Activated CD4-positive, alpha-beta T cell treated with anti-CD3 and anti-CD28 coated beads for 4 hours (primary cell): ENCODE measurements around the gene IL17RB.

Experiments
- DNase-seq, 2 donors: peaks; one replicate each; pipeline ENCODE4 v3.0.0-alpha.2; 2020

Gene IL17RB, protein sequence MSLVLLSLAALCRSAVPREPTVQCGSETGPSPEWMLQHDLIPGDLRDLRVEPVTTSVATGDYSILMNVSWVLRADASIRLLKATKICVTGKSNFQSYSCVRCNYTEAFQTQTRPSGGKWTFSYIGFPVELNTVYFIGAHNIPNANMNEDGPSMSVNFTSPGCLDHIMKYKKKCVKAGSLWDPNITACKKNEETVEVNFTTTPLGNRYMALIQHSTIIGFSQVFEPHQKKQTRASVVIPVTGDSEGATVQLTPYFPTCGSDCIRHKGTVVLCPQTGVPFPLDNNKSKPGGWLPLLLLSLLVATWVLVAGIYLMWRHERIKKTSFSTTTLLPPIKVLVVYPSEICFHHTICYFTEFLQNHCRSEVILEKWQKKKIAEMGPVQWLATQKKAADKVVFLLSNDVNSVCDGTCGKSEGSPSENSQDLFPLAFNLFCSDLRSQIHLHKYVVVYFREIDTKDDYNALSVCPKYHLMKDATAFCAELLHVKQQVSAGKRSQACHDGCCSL

GRCh38 chr3:53846134-53846850 lies at the start of gene IL17RB, which contains the start of gene CHDH:
TSS of gene IL17RB (plus strand) at chr3:53846568. CDS start at chr3:53846589, 21 bp downstream.
TSS of gene CHDH (minus strand) at chr3:53846419. CDS start at chr3:53824008, 22,411 bp downstream.
- DNase-seq: no peak

- no peak for DNase-seq
Measured at GRCh38 chr3:53798144-53798543, 48.2 kb upstream of the IL17RB start.

DNA sequence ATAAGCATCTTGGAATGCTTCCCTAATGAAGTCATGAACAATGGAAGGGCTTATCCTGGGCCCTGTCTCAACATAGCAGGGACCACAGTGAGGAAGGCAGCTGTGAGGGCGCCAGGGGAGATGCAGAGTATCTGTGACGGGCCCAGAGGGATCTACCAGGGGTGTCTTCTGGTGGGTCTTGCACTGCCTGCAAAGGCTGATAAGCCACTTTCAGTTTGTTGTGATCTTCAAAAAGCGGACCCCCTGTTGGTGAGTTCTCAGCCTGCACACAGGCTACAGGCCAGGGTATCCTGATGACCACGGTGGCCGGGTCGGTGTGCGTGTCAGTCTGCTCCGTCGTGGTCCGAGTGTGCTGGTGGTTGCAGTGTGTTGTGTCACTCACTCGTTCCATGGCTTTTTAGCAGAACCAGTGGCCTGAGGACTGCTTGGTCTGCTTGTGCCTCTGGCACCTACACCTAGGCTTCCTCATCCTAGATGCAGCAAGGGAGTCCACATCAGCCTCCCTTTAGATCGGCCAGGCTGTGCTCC lies 47.0 kb upstream of the IL17RB start:
- no peak for DNase-seq

- no peak for DNase-seq
Measured at GRCh38 chr3:53800041-53800906, 46.1 kb upstream of the IL17RB start.

DNA sequence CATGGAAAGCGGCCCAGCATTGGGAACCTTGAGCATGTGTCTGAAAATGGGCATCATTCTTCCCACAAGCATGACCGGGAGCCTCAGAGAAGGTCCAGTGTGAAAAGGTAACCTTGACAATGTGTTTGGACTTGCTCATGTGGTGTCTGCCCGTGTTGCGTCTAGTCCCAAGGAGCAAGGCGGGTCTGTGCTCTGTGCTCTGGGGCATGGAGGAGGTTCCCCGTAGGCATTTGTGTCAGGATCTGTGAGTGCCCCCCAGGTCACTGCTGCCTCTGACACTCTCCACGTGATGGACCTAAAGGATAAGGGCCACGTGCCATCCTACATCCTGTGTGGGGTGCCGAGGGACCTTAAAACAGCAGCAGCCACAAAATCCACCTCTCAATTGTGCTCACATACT lies 45.0 kb upstream of the IL17RB start:
- no peak for DNase-seq

GRCh38 chr3:53802256-53802880 lies 44.0 kb upstream of the IL17RB start:
- DNase-seq: no peak

GRCh38 chr3:53803124-53803815 lies 43.1 kb upstream of the IL17RB start:
- DNase-seq: no peak

DNA sequence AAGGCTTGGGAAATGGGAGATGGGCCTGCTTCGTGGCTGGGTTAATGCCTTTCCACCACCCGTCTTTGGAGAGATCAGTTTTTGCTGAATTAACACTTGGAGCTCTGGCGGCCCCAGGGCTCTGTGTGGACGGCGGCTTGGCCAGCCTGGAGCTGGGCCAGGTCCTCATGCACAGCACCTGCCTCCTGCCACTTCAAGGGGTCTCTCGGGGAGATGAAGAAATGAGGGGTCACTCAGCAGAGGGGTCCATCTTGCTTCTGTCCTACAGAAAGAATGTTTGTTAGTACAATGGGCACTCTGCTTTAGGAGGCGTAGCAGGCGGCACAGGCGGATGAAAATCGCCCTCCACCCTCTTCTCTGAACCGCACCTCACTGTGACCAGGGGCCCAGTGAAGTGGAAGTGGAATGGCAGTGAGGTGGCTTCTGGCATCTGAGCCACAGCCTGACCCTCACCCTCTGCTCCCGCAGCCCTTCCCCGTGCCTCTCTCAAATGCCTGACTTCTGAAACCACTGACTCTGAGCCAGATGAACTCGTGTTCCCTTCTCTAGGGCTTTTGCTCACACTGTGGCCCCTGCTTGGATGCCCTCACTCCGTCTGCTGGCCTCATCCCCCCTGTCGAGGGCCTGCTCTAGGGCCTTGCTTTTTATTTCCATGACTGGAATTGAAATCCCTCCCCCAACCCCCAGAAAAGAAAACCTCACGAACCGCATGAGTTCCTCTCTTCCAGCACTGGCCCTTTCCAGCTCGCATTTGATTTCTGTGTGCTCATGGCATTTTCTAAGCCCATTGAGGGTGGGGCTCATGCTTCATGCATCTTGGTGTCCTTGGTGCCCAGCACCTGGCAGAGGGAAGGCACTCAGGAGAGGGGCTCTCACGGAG lies 42.3 kb upstream of the IL17RB start:
- no peak for DNase-seq

DNA sequence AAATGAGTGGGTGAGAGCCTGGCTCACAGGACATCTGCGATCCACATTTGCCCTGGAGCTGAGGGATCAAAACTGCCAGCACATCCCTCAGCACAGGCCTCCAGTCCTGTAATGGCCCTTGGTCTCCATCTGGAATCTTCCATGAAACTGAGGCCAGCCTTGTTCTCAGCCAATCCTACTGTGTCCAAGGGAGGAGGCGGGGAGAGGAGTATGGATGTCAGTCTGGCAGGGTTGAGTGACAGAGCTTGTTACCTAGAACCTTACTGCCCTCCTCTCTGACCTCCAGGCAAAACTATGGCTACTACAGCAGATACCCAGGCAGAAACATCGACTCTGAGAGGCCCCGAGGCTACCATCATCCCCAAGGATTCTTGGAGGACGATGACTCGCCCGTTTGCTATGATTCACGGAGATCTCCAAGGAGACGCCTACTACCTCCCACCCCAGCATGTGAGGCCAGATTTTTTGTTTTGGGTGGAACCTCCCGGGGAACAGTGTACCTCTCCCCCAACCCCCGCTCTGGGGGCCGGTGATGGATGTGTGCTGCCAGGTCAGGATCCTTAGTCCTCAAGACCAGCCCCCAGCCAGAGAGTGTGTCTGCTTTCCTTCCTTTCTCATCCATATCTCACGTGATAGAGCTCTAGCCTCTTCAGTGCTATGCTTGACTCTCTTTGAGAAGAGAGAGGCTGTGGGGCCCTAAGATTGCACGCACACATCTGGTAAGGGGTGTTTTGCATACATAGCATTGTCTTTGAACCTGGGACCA lies 41.5 kb upstream of the IL17RB start:
- DNase-seq: no peak

- no peak for DNase-seq
Measured at GRCh38 chr3:53805463-53806159, 40.8 kb upstream of the IL17RB start.

GRCh38 chr3:53806182-53807116 lies 39.9 kb upstream of the IL17RB start:
- no peak for DNase-seq

DNA sequence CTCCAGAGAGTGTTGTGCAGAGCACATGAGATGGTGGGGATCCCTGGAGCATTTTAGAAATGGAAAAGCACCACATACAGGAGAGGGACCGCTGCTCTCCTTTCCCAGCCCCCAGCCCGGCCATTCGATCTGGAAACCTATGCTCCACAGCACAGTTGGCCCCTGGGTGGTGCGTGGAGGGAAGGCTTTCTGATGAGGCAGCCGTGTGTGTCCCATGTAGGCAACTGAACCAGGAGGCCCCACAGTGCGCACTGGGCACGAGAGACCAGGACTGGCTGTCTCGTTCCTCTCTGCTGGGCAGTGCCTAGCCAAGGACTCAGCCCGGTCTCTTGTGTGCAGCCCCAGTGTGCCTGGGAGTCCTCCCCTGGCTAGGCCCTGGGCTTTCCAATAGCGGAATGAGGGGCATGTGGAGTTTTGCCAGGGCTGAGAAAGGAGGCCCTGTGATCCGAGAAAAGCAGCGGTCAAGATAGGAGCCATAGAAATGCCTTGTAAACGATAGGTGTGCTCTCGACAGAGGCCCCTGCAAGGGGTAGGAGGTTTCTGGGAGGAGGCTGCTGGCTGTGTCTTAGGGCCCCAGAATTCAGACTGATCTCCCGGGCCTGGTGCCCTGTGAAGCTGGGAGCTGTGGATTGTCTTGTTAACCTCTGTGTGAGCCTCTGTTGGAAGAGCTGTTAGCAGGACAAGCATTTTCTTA lies 39.1 kb upstream of the IL17RB start:
- DNase-seq: no peak

GRCh38 chr3:53808496-53808895 lies 37.9 kb upstream of the IL17RB start:
- no peak for DNase-seq

- no peak for DNase-seq
Measured at GRCh38 chr3:53809267-53809666, 37.1 kb upstream of the IL17RB start.

- DNase-seq: no peak
Measured at GRCh38 chr3:53809764-53810400, 36.5 kb upstream of the IL17RB start.

GRCh38 chr3:53811143-53811927 lies 35.0 kb upstream of the IL17RB start:
- DNase-seq: no peak
